IMR-90 (cell line): ENCODE results near the gene ARFIP1.

Experiments
- CTCF ChIP-seq: conservative IDR thresholded peaks from 2 replicates; pipeline ENCODE4 v1.5.1; 2012; ENCODE audit warnings: mild to moderate bottlenecking, low read depth, low read length, improper control_type of control experiment
- RCOR1 ChIP-seq: IDR thresholded peaks from 2 replicates; pipeline ENCODE4 v1.6.1; 2012; ENCODE audit warnings: mild to moderate bottlenecking, low read length, improper control_type of control experiment; ENCODE audit not compliant: insufficient replicate concordance
- USF2 ChIP-seq: fragments of 150-350 bp; IDR thresholded peaks from 2 replicates; pipeline ENCODE4 v1.6.1; 2017; ENCODE audit warnings: mild to moderate bottlenecking, antibody characterized with exemption, low read length, low read depth

- TF ChIP-seq RCOR1 (no peak), CTCF (no peak), USF2 (no peak)
These were observed 161.7 kb downstream of the ARFIP1 start for GRCh38 chr4:152941411-152941810.
